NCI-H1694 (cell line): ENCODE results near the gene ATP1B2.
"Not testable (repeated sequence)": the region's sequence is repeated elsewhere in the genome, so short reads cannot be mapped to it uniquely, and the experiment has no call there.

ENCODE experiments used
- DNase-seq: peaks from one replicate; lab custom pipeline; 2025; lab: John Stamatoyannopoulos, UW

Gene ATP1B2, protein sequence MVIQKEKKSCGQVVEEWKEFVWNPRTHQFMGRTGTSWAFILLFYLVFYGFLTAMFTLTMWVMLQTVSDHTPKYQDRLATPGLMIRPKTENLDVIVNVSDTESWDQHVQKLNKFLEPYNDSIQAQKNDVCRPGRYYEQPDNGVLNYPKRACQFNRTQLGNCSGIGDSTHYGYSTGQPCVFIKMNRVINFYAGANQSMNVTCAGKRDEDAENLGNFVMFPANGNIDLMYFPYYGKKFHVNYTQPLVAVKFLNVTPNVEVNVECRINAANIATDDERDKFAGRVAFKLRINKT

DNA sequence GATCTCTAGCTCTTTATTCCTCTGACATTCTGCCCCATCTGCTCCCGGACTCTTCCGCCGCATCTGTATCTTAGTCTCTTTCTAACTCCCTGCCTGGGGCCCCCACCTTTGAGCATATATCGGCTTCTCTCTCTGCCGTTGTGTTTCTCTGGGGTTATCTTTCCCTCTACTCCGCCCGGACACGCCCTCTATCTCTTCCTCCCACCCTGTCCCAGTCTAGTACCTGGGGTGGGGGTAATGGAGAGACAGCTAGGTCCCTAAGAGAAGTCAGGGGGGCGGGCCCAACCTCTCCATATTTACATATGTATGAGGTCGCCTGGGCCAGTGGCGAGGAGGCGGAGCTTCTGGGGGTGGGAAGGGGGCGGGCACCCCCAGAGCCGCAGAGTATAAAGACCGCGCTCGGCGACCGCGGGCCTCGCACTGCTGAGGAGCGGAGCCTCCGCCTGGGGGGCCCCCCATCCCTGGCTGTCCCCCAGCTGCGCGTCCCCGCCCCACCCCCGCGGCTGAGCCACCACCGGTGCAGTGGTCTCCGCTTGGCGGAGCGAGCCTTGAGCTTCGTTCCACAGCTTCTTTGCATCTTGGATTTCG is at the start of gene ATP1B2:
ATP1B2 (plus strand) TSS at position 418 of the 588 bp plus-strand sequence. CDS start 593 bp downstream, outside the sequence.
- peak; percentile 70 for DNase-seq

DNA sequence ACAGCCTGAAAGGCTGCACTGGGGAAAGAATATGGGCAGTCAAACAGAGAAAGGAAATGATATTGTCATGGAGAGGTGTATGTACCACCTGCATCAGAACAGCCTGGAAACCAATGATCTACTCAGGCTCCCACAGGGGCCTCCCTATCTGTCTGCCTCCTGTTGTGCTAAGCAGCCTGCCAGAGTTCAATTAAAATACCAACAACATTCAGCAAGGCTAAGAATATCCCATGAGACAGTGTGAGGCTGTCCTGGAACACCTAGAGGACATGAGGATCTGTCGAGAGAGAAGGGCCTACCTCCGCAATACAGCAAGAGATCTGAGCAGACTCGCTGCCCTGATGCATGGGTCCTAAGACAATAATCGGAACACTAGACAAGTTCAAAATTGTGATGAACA is 44.4 kb upstream of the ATP1B2 start:
- DNase-seq, result no peak

DNA sequence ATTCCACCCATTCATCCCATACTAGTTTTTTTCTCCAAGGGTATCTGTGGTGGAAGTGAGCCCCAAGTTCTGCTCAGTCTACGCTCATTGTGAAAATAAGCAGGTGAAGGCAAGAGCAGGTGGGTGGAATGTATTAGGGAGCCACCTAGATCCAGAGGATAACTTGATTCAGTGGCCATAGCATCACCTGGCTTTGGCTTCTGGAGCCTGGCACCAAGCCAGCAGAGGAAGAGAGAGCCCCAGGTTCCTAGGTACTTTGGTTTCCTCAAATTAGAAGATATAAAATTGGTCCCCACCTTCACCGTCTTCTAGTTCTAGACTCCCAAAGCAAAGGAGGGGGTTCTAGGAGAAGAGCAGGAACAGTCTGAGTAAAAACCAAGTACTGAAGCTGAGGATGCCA is 40.1 kb upstream of the ATP1B2 start:
- DNase-seq, result no peak

GRCh38 chr17:7611635-7612293 is 39.0 kb upstream of the ATP1B2 start:
- DNase-seq, result no peak

GRCh38 chr17:7612294-7612640 is 38.5 kb upstream of the ATP1B2 start:
- no peak for DNase-seq

DNA sequence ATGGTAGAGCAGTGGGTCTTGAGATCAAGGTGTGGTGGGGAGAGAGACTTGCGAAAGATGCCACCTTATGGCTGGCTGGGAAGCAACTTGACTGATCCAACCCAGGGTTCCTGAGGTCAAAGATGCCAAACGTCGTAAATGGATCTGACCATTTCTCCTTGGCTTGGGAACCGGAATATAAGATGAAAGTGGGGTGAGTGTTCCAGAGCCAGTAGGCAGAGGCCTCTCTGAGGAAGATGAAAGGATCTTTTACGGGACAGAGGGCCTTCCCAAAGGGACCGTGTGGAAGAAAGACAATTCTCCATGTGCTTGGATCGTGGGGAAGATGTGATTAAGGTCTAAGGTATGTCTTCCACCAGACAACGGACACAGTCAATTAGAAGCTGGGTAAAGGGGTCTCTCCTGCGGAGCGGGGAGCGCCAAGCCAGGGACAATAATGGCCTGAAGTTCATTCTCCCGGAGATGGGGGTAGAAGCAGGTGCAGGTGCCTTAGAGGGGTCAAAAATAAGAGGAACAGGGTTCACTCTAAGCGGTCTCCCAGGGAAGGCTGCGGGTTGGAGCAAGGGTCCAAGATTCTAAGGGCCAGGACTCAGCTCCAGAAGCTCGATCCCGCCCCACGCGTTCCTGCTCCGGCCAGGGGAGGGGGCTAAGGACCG is 36.8 kb upstream of the ATP1B2 start:
- no peak for DNase-seq

DNA sequence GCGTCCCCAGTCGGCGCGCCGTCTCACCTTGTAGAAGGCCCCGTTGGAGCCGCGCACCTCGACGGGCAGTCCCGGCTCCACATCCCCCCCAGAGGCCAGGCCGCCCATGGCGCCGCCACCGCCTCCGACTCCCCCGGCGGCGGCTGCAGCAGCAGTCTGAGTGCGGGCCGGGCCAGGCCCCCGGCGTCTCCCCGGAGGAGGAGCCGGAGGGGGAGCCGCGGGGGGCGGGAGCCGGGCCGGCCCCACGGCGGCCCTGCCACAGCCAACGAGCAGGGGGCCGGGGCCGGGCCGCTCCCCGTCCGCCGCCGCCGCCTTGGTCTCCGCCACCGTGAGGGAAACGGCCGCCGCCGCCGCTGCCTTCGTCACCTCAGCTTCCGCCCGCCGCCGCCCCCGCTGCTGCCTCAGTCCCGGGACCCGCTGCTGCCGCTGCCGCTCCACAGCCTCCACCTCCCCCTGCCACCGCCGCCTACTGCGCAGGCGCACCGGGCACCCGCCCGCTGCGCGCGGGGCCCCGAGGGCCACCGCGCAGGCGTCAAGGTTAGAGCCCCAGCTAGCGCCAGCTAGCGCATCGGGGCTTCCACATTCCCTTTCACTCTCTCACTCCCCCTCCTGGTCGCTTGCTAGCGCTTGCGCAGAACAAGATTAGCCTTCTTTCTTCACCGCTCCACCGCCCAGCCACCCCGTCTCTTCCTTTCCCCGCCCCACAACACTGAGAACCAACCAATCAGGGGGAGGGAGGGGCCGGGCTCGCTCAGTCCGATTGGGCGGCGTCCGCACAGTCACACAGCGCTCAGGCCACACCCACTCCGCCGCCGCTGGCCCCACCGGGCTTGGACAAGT is 36.1 kb upstream of the ATP1B2 start, which contains the start of gene FXR2:
FXR2 (minus strand) TSS at position 473 of the 840 bp plus-strand sequence; CDS start at position 108, 365 bp downstream.
- DNase-seq, result peak; percentile 99

DNA sequence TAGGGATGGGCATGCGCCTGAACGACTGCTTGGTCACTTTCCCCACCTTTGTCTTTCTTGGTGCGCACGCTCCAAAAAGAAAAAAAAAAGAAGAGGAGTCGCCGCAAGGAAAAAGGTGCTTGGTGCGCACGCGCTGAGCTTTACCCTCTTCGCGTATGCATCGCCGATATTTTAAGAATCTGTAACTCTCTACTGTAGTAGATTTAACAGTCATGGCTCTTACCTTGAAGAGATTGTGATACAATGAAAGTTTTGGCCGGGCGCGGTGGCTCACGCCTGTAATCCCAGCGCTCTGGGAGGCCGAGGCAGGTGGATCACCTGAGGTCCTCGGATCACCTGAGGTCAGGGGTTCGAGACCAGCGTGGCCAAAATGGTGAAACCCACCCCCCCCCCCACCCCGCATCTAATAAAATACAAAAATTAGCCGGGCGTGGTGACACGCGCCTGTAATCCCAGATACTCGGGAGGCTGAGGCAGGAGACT is 35.4 kb upstream of the ATP1B2 start:
- DNase-seq, result no peak

DNA sequence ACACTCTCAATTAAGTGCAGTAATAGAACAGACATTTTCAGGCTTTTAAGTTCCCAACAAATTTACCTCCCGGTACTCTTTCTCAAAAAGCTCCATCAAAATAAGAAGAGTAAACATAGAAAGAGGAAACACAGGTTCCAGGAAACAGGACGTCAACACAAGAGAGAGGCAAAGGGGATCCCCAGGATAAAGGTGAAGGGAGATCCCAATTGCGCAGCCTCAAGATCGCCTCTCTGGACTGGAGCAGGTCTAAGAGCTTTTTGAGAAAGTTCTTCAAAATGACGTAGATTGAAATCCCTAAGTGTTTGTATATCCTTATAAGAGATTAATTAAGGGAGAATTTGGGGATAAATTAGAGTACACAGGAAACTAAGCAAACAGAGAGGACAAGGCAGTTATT is 32.1 kb upstream of the ATP1B2 start:
- DNase-seq, result no peak

DNA sequence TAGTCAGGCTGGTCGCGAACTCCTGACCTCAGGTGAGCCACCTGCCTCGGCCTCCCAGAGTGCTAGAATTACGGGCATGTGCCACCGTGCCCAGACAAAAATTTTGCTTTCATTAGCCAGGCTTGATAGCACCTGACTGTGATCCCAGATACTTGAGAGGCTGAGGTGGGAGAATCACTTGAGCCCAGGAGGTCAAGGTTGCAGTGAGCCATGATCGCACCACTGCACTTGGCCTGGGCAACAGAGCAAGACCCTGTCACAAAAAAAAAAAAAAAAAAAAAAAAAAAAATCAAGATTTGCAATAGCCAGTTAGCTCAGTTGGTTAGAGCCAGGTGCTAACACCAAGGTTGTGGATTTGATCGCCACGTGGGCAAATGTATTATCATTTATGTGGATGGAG is 29.9 kb upstream of the ATP1B2 start:
- DNase-seq, result no peak

GRCh38 chr17:7623661-7624060 is 27.1 kb upstream of the ATP1B2 start:
- DNase-seq, result no peak

DNA sequence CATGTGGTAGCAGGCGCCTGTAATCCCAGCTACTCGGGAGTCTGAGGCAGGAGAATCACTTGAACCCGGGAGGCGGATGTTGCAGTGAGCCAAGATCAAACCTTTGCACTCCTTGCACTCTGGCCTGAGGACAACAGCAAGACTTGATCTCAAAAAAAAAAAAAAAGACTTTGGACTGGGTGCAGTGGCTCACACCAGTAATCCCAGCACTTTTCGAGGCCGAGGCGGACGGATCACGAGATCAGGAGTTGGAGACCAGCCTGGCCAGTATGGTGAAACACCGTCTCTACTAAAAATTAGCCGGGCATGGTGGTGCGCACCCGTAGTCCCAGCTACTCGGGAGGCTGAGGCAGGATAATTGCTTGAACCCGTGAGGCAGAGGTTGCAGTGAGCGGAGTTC is 25.0 kb upstream of the ATP1B2 start:
- DNase-seq, result not testable (repeated sequence)

GRCh38 chr17:7626307-7626706 is 24.4 kb upstream of the ATP1B2 start:
- DNase-seq, result no peak

GRCh38 chr17:7626956-7627249 is 23.8 kb upstream of the ATP1B2 start:
- no peak for DNase-seq

GRCh38 chr17:7627250-7628121 is 23.2 kb upstream of the ATP1B2 start, which contains the start of gene SAT2:
Gene SAT2 (minus strand): TSS chr17:7627821. CDS start chr17:7627635, 186 bp downstream.
- peak; percentile 90 for DNase-seq

GRCh38 chr17:7629939-7630571 is 20.7 kb upstream of the ATP1B2 start, which contains the start of gene SHBG:
Gene SHBG (plus strand): TSS chr17:7630135. CDS start chr17:7630173, 38 bp downstream.
- DNase-seq, result no peak

DNA sequence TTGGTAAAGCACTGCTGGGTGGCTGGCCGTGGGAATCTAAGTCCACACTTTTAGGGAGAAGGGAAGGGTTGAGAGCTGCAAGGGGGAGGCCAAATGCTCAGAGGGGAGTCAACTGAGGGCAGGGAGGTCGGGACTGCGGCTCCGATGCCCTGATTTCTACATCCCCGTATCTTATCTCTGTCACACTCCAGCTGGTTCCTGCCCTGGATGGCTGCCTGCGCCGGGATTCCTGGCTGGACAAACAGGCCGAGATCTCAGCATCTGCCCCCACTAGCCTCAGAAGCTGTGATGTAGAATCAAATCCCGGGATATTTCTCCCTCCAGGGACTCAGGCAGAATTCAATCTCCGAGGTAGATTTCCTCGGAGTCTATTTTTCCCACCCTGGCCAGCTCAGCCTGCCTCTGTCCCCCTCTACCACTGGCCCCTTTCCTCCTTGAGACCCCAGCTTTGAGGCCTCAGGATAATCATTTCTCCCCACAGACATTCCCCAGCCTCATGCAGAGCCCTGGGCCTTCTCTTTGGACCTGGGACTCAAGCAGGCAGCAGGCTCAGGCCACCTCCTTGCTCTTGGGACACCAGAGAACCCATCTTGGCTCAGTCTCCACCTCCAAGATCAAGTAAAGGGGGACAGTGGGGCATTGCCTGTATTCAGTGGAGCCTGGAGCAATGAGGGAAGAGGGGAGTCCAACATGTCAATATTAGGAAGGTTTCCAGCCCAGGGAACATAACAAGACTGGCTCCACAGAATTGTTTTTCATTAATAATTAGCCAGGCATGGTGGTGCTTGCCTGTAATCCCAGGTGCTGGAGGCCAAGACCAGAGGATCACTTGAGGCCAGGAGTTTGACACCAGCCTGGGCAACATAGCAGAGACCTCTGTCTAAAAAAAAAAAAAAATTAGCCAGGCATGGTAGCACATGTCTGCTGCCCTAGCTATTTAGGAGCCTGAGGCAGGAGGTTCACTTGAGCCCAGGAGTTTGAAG is 19.0 kb upstream of the ATP1B2 start:
- no peak for DNase-seq

- DNase-seq, result peak; percentile 55
These were observed 18.2 kb upstream of the ATP1B2 start for GRCh38 chr17:7632492-7632894.

GRCh38 chr17:7633093-7633492 is 17.6 kb upstream of the ATP1B2 start:
- no peak for DNase-seq
